PC-9 (cell line): ENCODE results near the gene BFAR.

Source experiments
- EZH2 ChIP-seq: fragments of 200-600 bp; sonication (generic); IDR thresholded peaks from 2 replicates; pipeline ENCODE4 v1.8.0; 2017; ENCODE audit warnings: antibody characterized with exemption, low read depth
- TF ChIP-seq, protein P1 (sequence below): fragments of 200-600 bp; sonication (generic); conservative IDR thresholded peaks from 2 replicates; pipeline ENCODE4 v1.6.1; 2017; ENCODE audit warnings: mixed run types, antibody characterized with exemption, mild to moderate bottlenecking, moderate library complexity

DNA sequence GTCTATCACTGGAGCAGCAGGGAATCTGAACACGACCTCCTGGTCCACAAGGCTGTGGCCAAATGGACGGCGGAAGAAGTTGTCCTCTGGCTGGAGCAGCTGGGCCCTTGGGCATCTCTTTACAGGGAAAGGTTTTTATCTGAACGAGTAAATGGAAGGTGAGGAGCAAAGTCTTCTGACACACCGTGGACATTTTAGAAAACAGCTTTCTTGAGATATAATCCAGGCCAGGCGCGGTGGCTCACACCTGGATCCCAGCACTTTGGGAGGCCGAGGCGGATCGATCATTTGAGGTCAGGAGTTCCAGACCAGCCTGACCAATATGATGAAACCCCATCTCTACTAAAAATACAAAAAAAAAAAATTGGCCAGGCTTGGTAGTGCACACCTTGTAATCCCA lies 17.1 kb downstream of the BFAR start:
- TF ChIP-seq, protein P1, sequence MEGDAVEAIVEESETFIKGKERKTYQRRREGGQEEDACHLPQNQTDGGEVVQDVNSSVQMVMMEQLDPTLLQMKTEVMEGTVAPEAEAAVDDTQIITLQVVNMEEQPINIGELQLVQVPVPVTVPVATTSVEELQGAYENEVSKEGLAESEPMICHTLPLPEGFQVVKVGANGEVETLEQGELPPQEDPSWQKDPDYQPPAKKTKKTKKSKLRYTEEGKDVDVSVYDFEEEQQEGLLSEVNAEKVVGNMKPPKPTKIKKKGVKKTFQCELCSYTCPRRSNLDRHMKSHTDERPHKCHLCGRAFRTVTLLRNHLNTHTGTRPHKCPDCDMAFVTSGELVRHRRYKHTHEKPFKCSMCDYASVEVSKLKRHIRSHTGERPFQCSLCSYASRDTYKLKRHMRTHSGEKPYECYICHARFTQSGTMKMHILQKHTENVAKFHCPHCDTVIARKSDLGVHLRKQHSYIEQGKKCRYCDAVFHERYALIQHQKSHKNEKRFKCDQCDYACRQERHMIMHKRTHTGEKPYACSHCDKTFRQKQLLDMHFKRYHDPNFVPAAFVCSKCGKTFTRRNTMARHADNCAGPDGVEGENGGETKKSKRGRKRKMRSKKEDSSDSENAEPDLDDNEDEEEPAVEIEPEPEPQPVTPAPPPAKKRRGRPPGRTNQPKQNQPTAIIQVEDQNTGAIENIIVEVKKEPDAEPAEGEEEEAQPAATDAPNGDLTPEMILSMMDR: no peak
- TF ChIP-seq EZH2: no peak
